ENCODE measurements around the gene NHSL2.

GRCh38 chrX:72031634-72032033 lies 121.0 kb downstream of the NHSL2 start:
- TF ChIP-seq CTCF (conservative IDR thresholded peaks at IDR 0.05; ENCODE audit: low read depth, low read length), result no peak
- TF ChIP-seq EZH2 (IDR thresholded peaks at IDR 0.05; ENCODE audit: borderline replicate concordance, low read depth, low read length, poor library complexity, severe bottlenecking), result no peak

All from A673 (cell line).